Renal pelvis (tissue), 4 donors: ENCODE data around the gene CEP68. TPM values are rescaled to one million over a fixed set of nuclear protein-coding genes. Genes with fewer than 3 reads are reported as not detected.
"Not testable (repeated sequence)": the region's sequence is repeated elsewhere in the genome, so short reads cannot be mapped to it uniquely, and the experiment has no call there.

Experiments
- DNase-seq: peaks from one replicate; pipeline ENCODE4 v3.0.0-alpha.2; 2013
- polyA plus RNA-seq, 3 donors: library from polyadenylated mRNA; unstranded; fragments of 120-200 nt; gene quantifications; one replicate each; pipeline ENCODE4 v1.2.1, GENCODE V29; 2013; ENCODE audit not compliant: insufficient read length in 3 of 3

The CEP68 gene
- polyA plus RNA-seq, 3 donors = 24.2 to 29.4 (median 29.1) TPM

DNA sequence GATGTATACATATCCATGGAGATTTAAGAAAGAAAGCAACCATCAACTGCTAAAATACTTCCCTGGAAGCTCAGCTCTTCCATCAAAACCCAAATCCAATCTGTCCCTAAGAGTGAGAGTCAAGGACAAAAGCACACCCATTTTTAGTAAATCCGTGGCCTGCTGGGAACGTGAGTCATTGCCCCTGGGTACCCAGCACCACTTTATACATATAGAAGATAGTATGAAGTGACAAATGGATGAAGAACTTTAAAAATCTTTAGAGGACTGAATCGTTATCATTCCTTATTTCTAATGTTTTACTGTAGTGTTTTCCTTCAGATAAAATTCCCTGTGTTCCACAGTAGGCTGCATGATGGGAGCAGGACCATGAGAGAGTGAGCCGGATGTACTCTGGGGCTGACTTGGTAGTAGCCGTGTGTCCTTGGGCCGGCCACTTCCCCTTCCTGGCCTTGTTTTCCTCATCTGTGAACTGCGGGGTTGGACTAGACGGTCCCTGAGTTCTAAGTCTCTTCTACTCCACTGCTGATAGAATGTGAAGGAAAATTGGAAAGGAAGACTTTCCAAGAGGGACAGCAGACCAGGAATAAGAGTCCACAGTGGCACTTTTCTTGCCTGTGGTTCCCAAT, 28.5 kb upstream of the CEP68 start:
- DNase-seq = no peak

DNA sequence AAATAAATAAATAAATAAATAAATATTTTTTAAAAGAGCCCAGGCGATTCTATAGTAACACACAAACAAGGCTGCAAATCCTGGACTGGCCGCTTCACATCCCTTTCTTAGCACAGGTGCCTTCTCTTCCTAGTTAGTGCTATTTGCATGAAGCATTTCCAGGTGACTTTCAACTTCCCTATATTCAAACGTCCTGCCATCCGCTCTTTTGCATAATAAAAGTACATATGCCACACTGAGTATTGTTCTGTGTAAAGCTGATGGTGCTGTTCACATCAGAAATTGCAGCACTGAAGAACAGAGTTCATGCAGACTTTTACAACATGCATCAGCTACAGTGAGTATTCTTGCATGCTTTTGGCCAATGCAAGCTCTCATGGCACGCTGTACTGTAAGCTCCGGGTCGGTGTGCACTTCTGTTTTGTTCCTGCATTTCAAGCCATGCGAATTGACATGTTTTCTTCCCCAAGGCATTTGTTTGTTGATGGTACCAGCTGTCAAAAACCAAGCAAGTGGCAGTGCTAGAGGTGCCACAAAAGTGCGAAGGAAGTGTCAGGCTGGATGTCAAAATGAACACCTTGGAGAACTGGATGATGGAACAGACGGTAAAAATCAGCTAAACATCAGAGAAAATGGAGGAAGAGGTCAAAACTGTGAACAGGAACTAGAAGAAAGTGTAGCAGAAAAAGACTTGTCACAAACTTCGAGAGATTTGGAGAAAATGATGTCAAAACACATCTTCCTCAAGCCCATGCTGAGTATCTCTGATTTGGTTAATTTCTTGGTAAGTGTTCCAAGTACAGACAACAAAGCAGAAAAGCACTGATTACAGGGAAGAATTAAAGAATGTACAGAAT, 25.5 kb upstream of the CEP68 start:
- DNase-seq = no peak

DNA sequence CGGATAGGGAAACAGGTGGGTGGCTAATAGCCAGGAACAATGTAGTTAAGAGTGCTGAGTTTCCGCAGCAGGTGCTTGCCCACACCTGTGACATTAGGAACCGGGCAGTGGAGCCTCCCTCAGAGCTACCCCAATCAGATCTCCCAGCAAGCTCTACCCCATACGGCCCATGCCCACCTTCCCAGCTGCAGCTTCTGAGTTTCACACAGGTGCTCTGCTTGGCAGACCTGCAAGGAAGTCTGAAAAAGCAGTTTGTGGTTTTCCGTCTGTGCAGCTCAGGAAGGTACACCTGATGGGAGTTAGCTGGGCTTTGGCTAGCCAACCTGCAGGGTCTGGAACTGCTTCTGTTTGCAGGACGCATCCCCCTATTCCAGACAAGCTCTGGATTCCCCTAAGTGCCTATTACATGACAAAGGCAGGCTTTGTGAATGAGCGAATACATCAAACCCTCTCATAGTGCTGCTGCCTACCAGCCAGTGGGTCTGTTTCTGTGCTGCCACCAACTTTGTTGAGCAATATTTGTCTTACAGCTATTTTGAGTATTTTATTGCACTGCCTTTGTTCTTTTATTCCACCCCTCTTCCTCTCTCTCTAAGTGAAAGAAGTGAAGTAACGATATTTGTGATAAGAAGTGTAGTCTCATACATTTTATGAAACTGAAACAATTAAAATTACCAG, 24.7 kb upstream of the CEP68 start:
- no peak for DNase-seq

DNA sequence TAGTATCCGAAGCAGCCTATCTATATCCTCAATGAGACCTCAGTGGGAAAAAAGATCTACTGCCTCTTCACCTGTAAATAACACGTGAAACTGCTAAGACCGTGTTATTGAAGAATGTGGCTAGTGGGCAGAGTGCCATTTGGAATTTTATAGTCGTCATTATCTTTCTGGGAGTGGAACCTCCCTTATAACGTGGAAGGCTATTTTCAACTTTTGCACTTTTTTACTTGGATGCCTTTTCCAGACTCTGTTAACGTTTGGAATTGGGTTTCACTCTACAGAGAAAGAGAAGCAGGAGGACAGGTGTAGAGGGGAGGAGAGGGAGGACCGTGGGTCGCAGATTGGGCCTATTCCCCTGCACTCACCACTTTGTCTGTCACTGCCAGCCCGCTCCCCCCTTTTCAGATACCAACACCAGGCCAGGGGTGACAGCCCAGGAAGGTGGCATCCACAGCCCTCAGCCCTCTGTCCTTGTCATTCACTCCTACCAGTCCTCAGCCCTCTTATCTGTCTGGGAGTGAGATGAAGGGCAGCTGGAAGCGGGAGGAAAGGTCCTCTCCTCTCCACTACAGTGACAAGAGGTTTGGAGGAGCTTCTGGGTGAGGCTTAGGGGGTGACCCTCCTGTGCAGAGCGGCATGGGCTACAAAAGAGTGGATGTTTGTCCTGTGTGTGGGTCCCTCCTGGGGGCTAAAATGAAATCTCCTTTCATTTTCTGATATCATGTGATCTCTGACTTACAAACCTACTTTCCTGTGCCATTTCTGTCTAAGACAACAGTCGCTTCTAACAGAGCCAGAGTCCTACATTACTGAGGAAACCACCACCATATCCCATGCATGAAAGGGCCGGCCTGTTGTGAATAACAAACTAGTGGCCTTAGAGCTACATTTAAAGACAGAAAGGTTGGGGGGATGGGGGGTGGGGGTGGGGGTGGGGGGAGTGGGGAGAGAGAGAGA, 23.9 kb upstream of the CEP68 start:
- no peak for DNase-seq

DNA sequence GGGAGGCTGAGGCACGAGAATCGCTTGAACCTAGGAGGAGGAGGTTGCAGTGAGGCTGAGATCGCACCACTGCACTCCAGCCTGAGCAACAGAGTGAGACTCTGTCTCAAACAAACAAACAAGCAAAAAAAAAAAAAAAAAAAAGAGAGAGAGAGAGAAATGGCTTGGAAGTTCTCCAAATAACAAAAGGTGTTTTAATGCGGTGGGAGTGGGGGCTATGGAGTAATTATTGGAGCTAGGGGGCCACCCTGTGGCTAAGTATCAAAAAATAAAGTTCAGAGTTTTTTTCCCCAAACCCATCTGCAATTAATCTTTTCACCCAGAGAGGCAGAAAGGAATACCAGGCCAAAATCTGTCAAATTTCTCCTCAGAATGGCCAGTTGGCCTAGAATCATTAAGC, 23.0 kb upstream of the CEP68 start:
- no peak for DNase-seq

DNA sequence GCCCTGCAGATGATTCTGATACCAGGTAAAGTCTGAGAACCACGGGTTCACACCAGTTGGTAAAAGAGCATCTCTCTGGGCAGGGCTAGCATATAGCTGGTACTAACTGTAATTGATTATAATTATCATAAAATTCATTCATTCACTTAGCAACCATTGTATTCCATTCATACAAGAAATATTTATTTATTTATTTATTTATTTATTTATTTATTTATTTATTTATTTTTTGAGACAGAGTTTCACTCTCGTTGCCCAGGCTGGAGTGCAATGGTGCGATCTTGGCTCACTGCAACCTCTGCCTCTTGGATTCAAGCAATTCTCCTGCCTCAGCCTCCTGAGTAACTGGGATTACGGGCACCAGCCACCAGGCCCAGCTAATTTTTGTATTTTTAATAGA, 22.5 kb upstream of the CEP68 start:
- not testable (repeated sequence) for DNase-seq

DNA sequence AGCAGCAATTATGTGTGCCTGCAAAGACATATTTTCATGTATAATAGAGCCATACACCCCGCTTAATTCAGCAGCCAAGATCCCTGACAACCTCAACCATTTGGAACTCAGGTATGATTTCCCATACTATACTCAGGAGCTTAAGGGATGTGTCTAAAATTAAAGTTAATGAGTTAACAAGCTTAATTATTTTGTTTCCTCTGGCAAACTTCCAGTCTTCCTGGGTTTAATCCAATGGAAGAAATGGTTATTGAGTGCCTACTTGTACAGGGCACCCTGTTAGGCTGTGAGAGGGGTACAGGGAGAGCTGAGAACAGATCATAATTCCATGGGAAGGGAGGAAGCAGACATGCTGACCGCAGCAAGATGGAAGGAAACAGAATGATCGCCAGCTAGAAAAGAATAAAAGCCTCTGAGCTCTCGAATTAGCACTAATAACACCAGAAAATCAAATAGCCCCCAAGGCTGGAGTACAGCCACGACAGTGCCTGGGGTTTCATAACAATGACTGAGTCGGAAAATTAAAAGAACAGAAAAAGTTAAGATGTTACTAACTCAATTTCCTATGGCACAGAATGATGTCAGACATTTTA, 20.8 kb upstream of the CEP68 start:
- DNase-seq = no peak

DNA sequence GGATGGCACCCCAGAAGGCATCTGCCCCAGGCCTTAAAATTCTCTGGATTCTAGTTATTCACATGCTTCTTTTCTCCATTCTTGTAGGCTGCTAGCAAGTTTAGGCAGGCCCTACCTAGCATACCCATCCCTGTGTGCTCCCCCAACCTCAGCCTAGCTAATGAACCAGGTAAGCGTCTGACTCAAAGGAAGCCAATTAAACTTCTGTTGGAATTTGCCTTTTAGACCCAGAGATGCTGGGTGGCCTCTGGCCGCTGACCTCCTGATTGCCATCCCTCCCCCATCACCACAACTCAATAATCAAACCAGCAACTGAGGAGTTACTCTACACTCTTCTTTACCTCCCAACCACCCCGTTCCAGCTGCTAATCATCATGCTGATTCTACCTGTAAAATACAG, 19.0 kb upstream of the CEP68 start:
- DNase-seq = no peak

DNA sequence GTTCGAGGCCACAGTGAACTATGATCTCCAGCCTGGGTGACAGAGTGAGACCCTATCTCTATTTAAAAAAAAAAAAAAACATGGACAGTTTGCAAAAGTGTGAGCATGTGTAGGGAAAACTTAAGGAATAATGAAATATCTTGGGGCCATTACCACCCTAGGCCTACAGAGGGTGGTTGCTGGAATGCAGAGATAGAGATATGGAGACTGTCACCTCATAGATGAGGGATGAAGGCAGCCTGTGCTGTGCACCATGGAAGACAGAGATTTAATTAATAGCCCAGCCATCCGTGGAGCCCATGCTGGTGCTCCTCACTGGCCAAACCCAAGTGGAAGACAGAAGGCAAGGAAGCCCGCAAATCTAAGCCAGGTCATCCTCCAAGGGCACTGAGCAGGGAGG, 16.6 kb upstream of the CEP68 start:
- DNase-seq = no peak

DNA sequence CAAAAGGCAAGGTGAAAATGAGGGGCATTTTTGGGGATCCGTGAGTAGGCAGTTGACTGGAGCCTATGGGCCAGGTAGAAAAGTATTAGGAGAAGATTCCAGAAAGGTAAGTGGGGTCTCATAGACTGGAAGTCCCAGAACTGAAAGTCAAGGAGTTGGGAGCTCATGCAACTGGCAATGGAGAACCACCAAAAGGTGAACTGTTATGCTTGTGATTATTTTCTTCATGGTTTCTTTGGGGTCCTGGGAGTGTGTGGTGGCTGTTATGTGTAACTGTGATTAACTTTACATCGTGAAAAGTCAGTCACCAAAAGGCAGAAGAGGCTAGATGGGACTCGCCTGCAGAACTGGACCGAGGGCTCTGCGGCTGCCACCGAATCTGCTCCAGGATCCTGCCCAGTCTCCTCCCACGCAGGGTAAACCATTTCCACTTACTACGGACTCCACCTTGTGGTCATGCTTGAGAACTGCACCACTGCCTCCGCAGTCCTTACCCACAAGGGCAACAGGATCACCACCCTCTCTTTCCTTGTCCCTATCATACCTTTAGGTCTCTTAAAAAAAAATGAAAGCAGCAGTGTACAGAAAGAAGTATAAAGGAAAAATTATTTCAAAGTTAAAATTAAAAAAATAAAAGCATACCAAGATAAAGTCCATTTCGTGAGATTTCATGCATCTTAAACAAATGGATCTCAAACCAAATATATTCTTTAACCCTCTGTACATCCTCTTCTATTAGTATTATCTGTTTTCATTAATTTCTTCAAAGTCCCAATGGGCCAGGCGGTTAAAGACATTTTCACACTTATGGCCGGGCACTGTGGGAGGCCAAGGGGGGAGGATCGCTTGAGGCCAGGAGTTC, 15.6 kb upstream of the CEP68 start:
- DNase-seq = peak; percentile 74

DNA sequence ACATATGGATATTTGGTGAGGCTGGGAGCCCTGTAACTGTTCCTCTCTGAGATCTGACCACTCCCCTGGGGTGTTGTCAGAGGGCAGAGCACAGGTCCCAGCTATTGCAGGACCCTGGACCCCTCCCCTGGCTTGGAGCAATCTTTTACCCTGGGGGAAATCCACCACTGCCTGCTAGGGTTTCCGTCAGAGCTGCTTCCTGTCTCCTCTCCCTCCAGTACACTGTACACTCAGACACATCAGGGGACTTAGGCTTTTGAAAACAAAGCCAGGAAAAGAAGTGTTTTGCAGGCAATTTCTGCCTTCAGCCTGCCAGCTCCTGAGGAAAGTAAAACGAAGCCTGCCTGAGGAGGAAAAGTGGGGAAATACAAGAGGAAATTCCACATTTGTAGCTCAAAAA, 13.2 kb upstream of the CEP68 start:
- no peak for DNase-seq

DNA sequence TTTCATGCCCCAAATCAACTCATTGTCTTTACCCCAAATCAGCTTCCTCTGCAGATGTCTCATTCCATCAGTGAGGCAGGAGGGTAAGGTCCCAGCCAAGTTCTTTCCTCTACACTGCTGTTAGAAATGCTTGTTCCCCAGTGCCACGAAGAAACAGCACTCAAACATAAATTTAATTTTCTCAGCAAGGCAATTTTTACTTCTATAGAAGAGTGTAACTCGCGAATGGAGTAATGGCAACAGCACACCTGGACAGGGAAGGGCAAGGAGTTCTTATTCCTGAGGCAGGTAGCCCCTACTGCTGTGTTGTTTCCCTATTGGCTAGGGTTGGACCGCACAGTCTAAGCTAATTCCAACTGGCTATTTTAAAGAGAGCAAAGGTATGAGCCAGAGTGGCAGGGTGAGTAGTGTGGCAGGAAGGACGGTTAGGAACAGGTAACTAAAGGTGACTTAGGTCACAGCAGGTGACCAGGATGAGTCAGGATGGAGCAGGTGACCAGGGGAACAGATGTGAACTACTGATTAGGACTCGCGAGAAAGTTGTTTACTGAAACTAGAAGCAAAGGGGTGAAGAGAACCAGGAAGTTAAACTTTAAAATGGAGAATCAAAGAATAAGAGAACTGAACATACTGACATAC, 12.0 kb upstream of the CEP68 start:
- DNase-seq = no peak

DNA sequence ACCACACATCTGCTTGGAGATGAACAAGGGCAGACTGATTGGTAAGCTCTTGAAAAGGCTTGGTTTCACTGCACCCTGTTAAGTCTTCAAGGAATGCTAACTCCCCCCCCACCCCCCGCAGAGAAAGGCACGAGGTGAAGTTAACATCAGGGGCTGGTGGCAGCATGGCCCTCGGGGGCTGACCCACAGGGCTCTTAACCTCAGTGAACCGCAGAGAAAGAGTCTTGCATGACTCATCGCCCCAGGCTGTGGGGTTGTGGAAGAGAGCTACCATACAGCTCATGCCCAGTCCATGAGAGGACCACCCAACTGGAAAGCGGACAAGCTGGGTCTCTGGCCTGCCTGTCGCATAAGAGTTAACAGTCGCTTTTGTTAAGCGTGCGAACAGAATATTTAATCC, 10.6 kb upstream of the CEP68 start:
- no peak for DNase-seq

DNA sequence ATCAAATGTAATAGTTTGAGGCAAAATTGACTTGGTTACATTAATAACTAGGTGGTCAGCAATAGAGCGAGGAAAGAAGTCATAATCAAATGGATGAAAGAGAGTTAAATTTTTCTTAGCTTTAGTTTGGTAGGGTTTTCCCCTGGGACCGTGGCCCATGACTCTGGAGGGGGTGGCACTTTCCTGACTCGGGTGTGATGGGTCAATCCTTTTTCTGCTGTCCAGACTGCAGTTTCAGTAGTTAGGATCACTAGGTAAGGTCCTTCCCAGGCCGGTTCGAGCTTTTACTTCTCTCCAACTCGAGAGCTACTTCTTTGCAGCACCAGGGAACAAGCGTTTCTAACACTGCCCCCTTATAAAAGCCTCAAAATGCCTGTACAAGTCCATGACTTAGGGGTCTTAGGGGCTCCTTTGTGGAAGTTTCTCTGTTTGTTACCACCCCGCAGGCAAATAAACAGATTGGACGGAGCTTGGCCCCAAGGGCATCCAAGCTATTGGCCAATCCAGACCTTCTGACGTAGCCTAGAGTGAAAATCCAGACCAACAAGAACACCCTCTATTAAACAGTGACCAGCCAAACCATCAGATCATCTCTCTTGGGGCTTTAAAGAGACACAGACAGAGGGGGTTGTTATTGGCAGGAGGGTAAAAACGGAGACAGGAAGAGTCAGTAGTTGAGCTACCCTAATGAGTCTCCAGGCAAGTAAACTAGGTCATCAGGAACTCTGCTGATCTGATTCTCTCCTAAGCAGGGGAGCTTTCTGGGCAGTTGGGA, 9.4 kb upstream of the CEP68 start:
- DNase-seq = no peak

DNA sequence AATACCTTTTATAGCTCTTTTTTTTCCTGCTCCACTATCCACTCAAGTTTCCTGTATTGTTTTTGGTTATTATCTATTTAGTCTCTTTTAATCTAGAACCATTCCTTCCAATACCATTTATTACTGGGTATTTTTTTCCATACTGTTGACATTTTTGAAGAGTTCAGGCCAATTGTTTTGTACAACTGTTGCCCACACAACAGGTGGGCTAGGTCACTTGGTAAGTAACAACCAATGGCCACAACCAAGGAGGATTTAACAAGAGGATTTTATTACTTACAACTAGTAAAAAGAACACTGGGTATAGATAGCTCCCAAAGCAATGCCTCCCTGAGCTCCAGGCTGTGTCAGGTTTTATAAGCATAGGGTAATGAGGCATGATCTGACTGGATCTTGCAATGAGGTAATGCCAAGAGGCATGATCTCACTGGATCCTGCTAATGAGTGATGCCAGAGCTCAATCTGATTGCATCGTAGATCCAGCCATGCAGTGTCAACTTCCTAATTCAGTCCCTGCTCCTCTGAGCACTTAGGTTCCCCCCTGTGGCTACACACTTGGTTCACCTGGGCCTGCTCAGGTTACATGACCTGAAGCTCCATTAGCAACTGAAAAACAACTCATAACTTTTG, 7.1 kb upstream of the CEP68 start:
- DNase-seq = no peak

DNA sequence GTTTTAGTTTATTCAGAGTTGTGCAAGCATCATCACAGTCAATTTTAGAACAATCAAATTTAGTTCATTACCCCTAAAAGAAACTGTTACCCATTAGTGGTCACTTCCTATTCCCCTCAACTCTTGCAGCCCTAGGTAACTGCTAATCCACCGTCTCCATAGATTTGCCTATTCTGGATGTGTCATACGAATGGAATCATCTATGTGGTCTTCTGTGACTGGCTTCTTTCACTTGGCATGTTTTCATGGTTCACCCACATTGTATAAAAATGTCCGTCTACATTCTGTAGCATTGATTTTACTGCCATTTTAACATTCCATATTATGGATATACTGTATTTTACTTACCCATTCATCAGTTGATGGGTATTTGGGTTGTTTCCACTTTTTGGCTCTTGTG, 5.3 kb upstream of the CEP68 start:
- no peak for DNase-seq

DNA sequence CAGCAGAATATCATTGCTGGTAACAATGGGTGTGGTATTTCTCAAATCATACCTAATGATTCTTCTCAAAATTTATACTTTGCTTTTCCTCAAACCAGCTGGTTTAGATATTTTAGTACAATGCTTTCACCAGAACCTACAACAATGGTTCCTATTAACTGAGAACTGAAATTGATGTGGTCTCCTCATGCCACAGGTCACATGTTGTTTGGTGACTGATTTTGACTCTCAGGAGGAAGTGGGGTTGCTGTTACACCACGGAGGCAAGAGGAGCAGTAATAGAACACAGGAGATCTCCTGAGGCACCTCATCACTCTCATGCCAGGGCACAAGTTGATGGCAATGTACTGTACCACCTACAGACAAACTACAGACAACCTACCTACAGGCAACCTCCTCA, 3.0 kb upstream of the CEP68 start:
- no peak for DNase-seq

DNA sequence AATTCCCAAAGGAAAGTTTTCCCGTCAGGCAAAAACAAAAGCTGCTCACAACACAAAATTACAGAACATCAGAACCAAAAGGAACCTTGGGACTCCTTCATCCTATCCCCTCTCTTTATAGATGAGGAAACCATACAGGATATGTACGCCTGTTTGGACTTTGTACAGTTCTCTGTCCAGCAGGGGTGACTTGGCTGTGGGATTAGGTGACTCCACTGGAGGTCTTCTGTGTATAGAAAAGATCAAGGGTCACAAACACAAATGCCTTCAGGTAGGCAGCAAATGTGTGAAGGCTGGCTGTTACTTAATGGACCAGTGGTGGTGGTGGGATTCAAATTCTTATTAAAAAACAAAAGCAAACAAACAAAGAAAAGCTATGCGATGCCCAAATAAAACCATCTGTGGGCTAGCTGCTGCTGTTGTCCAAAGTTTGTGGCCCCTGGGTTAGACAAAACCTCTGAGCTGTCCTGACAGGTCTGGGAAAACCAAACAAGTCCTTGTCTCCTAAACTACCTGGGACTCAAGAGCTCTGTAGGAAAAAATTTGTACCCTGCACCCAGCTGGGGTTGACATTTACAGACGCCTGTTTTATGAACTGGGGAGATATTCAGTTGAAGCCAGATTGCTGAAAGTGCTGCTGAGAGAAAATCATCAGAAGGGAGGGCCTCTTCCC, 1.3 kb upstream of the CEP68 start:
- DNase-seq = no peak
